AG04450 (cell line): ENCODE data around the gene C10orf53. TPM values are rescaled to one million over a fixed set of nuclear protein-coding genes. Genes with fewer than 3 reads are reported as not detected.

Source experiments
- CTCF ChIA-PET: fragments of 300-600, 350-600 bp; formaldehyde crosslinking; extraction: SDS; loops from one replicate; lab custom pipeline; 2022; ENCODE audit warnings: antibody characterized with exemption, inconsistent platforms; lab: Charles Lee
- POLR2A ChIA-PET: fragments of 350-600 bp; formaldehyde crosslinking; extraction: SDS; loops from one replicate; lab custom pipeline; 2021; ENCODE audit warnings: antibody characterized with exemption, inconsistent platforms; lab: Yijun Ruan, JAX
- DNase-seq: peaks from one replicate; pipeline ENCODE4 v3.0.0-alpha.2; 2011; ENCODE audit warnings: low read depth, low spot score
- H3K27ac ChIP-seq: one replicate; pipeline ENCODE4 v1.5.1; 2012; ENCODE audit warnings: low read depth, low read length, control low read depth
- H3K27me3 ChIP-seq: one replicate; pipeline ENCODE4 v1.6.0; 2012; ENCODE audit warnings: low read length; ENCODE audit not compliant: control insufficient read depth, insufficient read depth
- H3K4me3 ChIP-seq: 2 replicates; pipeline ENCODE4 v1.5.1; 2011; ENCODE audit warnings: mild to moderate bottlenecking, low read depth, low read length, control low read depth
- H3K9me3 ChIP-seq: 2 replicates; pipeline ENCODE4 v1.5.1; 2012; ENCODE audit warnings: low read length; ENCODE audit not compliant: control insufficient read depth, insufficient read depth
- polyA plus RNA-seq: library from polyadenylated mRNA; depleted of rRNA; stranded (reverse); fragments of >200 nt; gene quantifications from 2 replicates; pipeline ENCODE4 v1.2.3, GENCODE V29; 2011
- TF ChIP-seq, protein P1 (sequence below): IDR thresholded peaks from 2 replicates; pipeline ENCODE4 v1.5.1; 2011; ENCODE audit warnings: low read depth, low read length, control low read depth, inconsistent platforms

Gene C10orf53
- polyA plus RNA-seq, 1 experiment = not detected

DNA sequence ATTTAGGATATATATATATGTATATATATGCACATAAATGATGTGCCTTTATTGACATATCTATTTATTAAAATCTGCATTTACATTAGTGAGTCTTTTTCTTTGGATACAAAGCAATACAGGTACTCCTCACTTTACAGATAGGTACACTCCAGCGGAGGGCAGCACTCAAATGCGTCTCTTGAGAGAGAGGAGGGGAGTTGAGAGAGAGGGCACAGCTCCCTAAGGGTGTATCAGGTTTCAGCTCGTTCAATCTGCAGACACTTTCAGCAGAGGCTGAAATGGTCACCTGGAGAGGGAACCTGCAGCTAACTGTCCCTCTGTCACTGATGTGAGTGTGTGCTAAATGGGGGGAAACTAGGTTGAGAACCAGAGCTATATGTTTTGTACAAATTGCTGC is 21.5 kb downstream of the C10orf53 start:
- CTCF ChIA-PET = no interaction called here
- TF ChIP-seq, protein P1, sequence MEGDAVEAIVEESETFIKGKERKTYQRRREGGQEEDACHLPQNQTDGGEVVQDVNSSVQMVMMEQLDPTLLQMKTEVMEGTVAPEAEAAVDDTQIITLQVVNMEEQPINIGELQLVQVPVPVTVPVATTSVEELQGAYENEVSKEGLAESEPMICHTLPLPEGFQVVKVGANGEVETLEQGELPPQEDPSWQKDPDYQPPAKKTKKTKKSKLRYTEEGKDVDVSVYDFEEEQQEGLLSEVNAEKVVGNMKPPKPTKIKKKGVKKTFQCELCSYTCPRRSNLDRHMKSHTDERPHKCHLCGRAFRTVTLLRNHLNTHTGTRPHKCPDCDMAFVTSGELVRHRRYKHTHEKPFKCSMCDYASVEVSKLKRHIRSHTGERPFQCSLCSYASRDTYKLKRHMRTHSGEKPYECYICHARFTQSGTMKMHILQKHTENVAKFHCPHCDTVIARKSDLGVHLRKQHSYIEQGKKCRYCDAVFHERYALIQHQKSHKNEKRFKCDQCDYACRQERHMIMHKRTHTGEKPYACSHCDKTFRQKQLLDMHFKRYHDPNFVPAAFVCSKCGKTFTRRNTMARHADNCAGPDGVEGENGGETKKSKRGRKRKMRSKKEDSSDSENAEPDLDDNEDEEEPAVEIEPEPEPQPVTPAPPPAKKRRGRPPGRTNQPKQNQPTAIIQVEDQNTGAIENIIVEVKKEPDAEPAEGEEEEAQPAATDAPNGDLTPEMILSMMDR = no peak

DNA sequence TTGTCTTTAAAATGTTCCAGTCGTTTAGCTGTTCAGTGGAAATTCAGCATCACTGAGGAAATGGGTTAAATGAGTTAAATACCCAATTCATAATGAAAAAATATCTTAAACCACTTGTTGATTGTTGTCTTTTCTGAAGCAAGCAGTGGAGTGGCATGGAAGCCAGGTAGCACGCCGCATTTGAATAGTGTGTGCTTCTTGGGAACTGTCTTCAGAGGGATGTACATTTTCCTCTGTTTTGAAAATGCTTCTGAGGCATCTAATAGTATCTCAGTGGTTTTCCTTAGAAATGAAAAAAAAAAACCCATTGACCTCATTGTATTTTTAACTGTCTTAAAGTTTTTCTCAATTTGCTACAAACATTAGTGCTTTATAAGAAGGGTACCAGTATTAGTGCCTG is 28.1 kb downstream of the C10orf53 start:
- no peak for DNase-seq
- ChIA-PET POLR2A (no interaction called here), CTCF (no interaction called here)
- TF ChIP-seq, protein P1 = no peak
- Histone ChIP-seq H3K27ac (no peak overlapping the region), H3K27me3 (peaks cover 4% of the 10 kb centered on the region), H3K9me3 (no peaks in the 10 kb centered on the region), H3K4me3 (no peak overlapping the region)

More for the DNA sequence above, 21.5 kb downstream of the C10orf53 start:
- H3K9me3 ChIP-seq = no peaks in the 10 kb centered on the region
- no peak overlapping the region for H3K27ac ChIP-seq
- no peak overlapping the region for H3K4me3 ChIP-seq
- H3K27me3 ChIP-seq = peaks cover 3% of the 10 kb centered on the region
- DNase-seq = no peak
- POLR2A ChIA-PET = no interaction called here

DNA sequence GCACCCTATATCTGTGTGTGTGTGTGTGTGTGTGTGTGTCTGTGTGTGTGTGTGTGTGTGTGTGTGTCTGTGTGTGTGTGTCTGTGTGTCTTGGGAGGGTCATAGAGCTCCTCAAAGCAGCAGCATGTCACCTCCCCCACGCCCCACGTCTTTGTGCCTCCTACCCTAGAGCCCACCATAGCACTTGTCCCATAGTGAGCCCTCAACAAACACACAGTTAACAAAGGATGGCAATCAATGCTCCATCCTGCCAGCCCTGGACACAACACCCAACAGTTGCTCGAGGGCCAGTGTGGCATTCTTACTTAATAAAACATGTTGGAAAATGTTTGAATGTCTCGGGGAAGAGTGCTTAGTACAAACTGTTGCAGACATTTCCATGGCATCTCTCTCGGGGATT is 30.5 kb downstream of the C10orf53 start:
- ChIA-PET POLR2A (no interaction called here), CTCF (interaction anchor here (0.8 kb wide), 1 partner anchor 116 kb away, joined by 3 read pairs; no protein-coding TSS in a partner anchor)
- TF ChIP-seq, protein P1 = no peak
- no peak overlapping the region for H3K27ac ChIP-seq
- no peak for DNase-seq
- H3K9me3 ChIP-seq = no peaks in the 10 kb centered on the region
- H3K27me3 ChIP-seq = peaks cover 4% of the 10 kb centered on the region
- H3K4me3 ChIP-seq = no peak overlapping the region

DNA sequence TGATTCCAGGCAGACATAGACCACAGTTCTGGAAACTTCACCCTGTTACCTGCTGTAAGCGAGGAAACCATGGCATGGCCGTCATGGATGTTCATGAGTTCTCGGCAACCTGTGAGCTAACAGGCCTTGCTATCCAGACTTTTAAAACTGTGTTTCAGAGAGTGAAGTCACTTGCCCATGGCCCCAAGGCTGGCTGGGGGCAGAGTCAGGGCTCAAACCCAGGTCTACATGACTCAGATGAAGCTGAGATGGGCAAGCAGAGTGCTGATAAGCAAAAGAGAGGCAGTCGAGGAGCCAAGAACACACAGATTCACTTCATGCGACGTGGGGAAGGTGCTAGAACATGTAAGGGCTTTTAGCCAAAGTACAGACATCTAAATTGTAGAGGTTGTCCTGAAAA is 31.5 kb downstream of the C10orf53 start:
- peaks cover 4% of the 10 kb centered on the region for H3K27me3 ChIP-seq
- no peaks in the 10 kb centered on the region for H3K9me3 ChIP-seq
- POLR2A ChIA-PET = no interaction called here
- H3K4me3 ChIP-seq = no peak overlapping the region
- no peak overlapping the region for H3K27ac ChIP-seq
- CTCF ChIA-PET = no interaction called here
- TF ChIP-seq, protein P1 = no peak
- no peak for DNase-seq

DNA sequence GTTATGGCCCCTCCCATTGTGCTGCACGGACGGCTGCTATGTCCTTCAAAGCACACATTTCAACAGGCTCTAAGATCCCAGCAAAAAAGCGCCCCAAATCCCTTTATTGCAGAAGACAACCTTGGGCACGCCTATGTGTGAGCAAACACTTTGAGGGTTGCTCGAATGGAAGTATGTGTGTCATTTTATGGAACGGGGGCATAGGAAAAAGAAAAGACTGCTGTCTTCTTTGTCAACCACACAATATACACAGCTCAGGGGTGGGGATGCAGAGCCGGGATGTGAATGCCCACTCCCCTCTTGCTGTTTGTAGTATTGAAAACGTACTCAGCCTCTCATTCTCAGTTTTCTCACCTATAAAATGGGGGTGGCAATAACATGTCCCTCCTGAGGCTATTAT is 32.0 kb downstream of the C10orf53 start:
- Histone ChIP-seq H3K4me3 (no peak overlapping the region), H3K27me3 (peaks cover 4% of the 10 kb centered on the region), H3K27ac (no peak overlapping the region), H3K9me3 (no peaks in the 10 kb centered on the region)
- ChIA-PET CTCF (no interaction called here), POLR2A (no interaction called here)
- TF ChIP-seq, protein P1 = no peak
- no peak for DNase-seq
